Stimulated activated CD8-positive, alpha-beta memory T cell treated with anti-CD3 and anti-CD28 coated beads, Interleukin-7, amount 100 ng/mL, for 48 hours (primary cell): Measurements from ENCODE around the gene LCOR.

Experiments
- DNase-seq, 2 donors: peaks; one replicate each; pipeline ENCODE4 v3.0.0-alpha.2; 2020; ENCODE audit warnings: low read depth in 1 of 2; ENCODE audit errors: extremely low read depth in 1 of 2

LCOR gene

GRCh38 chr10:97005349-97005748, 173.3 kb downstream of the LCOR start:
- no peak for DNase-seq

GRCh38 chr10:97006364-97006763, 174.3 kb downstream of the LCOR start:
- DNase-seq: no peak

- DNase-seq: no peak
These were observed 175.3 kb downstream of the LCOR start for GRCh38 chr10:97007417-97007816.

GRCh38 chr10:97010695-97011206, 178.7 kb downstream of the LCOR start:
- no peak for DNase-seq

- DNase-seq: no peak
These were observed 179.3 kb downstream of the LCOR start for GRCh38 chr10:97011397-97011796.

- no peak for DNase-seq
These were observed 180.4 kb downstream of the LCOR start for GRCh38 chr10:97012470-97012869.

GRCh38 chr10:97013568-97013967, 181.5 kb downstream of the LCOR start:
- DNase-seq: no peak

- DNase-seq: no peak
These were observed 181.9 kb downstream of the LCOR start for GRCh38 chr10:97013983-97014382.

GRCh38 chr10:97015240-97015639, 183.1 kb downstream of the LCOR start:
- DNase-seq: no peak

GRCh38 chr10:97016728-97017473, 184.8 kb downstream of the LCOR start:
- peak; percentile 30 to 36 for DNase-seq

GRCh38 chr10:97017474-97017903, 185.4 kb downstream of the LCOR start:
- DNase-seq: no peak

GRCh38 chr10:97018251-97019212, 186.4 kb downstream of the LCOR start:
- DNase-seq: no peak

GRCh38 chr10:97019213-97019844, 187.2 kb downstream of the LCOR start:
- DNase-seq: no peak

- no peak for DNase-seq
These were observed 188.6 kb downstream of the LCOR start for GRCh38 chr10:97020452-97021400.

GRCh38 chr10:97022616-97023015, 190.5 kb downstream of the LCOR start:
- DNase-seq: no peak

GRCh38 chr10:97023401-97024167, 191.5 kb downstream of the LCOR start:
- no peak for DNase-seq

GRCh38 chr10:97024168-97025073, 192.3 kb downstream of the LCOR start:
- no peak for DNase-seq

GRCh38 chr10:97025613-97026242, 193.6 kb downstream of the LCOR start:
- peak in 1 of 2 donors; percentile 31 for DNase-seq
